GM15510 (cell line): ENCODE results near the gene ZNF575.

Experiments used
- POLR2A ChIP-seq: IDR thresholded peaks from 3 replicates; pipeline ENCODE4 v1.6.1; 2011; ENCODE audit warnings: borderline replicate concordance; ENCODE audit not compliant: insufficient read length; ENCODE audit errors: extremely low read depth

The ZNF575 gene

DNA sequence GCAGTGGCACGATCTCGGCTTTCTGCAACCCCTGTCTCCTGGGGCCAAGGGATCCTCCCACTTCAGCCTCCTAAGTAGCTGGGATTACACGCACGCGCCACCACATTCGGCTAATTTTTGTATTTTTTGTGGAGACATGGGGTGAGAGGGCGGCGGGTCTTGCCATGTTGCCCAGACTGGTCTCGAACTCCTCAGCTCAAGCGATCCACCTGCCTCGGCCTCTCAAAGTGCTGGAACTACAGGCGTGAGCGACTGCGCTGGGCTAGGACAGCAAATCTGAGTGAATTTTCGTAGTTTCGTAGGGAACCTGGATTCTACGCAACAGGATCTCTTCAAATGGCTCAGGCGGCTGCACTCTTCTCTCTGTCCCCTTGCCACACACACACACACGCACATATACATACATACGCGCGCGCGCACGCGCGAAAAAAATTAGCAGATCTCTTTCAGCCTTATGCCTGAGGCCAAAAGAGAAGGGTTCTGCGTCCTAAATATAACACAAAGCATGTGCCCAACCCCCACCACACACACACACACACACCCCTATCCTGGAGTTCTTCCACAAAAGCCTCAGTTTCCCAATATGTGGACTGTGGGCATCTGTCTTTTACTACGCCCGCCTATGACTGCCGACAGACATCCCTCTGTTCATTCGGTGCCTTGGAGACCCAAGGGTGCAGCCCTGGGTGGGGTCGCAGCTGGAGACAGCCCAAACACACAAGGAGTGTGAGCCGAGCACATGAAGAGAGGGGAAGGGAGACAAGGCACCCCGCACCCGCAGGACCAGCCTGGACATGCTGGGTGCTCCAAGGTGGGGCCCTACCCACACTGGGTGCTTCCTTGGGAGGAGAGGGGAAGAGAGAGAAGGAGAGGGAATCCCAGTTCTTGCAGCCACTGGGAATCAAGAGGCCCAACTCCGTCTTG, 43.2 kb downstream of the ZNF575 start:
- TF ChIP-seq POLR2A = no peak

DNA sequence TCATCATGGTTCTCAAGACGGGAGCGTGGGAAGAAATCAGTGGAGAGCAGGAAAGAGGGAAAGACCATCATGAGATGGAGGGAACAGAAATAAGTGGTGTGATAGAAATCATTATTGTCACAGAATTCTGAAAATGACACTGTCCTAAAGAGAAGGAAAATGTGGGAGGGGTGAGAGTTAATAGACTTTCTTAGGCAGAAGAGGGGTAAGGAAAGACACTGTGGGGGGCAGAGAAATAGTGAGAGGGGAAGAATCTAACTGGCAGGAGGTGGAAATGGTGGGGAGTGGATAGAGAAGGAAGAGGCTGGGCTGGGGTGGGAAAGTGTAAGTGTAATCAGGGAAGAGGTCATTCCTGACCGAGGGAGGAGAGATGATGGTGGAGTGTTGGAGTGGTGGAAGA, 45.8 kb downstream of the ZNF575 start:
- TF ChIP-seq POLR2A = no peak

DNA sequence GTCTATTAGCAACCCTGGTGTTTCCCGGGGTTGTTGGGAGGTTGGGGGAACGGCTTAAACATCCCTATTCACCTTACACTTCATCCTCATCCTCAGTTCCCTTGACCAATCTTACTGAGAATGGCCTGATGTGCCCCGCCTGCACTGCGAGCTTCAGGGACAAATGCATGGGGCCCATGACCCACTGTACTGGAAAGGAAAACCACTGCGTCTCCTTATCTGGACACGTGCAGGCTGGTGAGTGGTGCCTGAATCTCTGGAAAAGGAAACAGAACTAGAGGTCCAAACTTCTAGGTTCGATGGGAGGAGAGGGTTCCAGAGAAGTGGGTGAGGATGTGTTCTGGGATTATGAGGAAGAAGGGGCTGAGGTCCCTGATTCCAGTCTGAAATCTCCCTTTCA, 48.5 kb downstream of the ZNF575 start:
- TF ChIP-seq POLR2A = no peak

DNA sequence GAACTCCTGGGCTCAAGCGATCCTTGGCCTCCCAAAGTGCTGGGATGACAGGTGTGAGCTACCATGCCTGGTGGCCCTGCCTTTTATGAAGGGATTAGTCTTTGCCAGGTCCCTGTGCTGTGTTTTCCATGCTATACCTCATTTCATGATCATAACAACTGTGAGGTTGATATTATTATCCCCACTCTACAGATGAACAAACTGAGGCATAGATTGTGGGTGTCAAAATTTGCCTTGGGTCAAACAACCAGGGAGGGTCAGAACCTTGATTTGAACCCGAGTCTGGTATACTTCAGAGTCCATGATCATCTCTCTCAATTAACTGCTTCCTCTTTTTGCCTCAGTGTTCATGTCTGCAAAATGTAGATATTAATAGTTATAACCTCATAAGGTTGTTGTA, 49.5 kb downstream of the ZNF575 start:
- no peak for TF ChIP-seq POLR2A

DNA sequence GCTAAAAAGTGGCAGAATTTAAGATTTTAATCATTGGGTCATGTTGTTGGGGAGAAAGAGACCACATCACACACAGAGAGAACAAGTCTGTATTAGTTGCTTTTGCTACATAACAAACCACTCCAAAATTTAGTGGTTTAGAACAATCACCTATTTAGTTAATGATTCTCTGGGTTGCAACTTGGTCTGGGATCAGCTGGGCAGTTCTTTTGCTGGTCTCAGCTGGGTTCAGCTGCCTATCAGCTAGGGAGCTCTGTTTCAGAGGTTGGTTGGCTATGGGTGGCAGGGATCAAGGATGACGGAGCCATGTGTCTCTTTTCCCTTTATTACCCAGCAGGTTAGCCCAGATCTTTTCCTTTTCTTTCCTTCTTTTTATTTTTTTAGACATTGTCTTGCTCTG, 51.5 kb downstream of the ZNF575 start:
- TF ChIP-seq POLR2A = no peak
